Measurements from ENCODE around the gene DTD2.

DTD2 gene

GRCh38 chr14:31456841-31457664, at the start of gene DTD2:
Gene DTD2 (minus strand): TSS chr14:31457506. CDS start chr14:31457393, 113 bp downstream.
- peak within 1 kb of the TSS; percentile 53 for H3K27ac ChIP-seq
- DNase-seq (ENCODE audit: low read depth, low spot score), result peak; percentile 58

GRCh38 chr14:31505411-31505810, 48.1 kb upstream of the DTD2 start:
- no peak for DNase-seq (ENCODE audit: low read depth, low spot score)
- no peak overlapping the region for H3K27ac ChIP-seq

GRCh38 chr14:31501870-31502269, 44.6 kb upstream of the DTD2 start:
- DNase-seq (ENCODE audit: low read depth, low spot score), result no peak
- H3K27ac ChIP-seq, result no peak overlapping the region

- H3K27ac ChIP-seq, result no peak overlapping the region
- DNase-seq (ENCODE audit: low read depth, low spot score), result no peak
Observed at GRCh38 chr14:31492759-31493498, 35.6 kb upstream of the DTD2 start.

DNA sequence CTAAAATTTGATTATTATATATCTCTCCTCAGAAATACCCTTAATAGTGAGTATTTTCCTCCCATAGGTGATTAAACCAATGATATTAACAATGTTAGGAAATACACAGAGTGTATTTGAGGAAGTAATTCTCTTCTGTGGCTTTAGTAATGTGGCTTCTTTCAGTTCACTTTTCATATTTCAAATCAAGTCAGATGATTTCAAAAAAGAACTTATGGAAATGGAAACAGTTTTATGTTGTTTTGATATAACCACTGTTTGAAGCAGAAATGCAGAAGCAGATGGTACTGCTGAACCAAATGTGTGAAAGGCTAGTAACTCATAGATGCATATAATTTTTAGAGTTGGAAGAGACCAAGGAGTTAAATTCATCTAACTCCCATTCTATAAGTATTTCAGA, 32.4 kb upstream of the DTD2 start:
- H3K27ac ChIP-seq, result no peak overlapping the region
- DNase-seq (ENCODE audit: low read depth, low spot score), result no peak

GRCh38 chr14:31487886-31488285, 30.6 kb upstream of the DTD2 start, which contains the start of gene GPR33:
Gene GPR33 (minus strand): TSS chr14:31488039. CDS start chr14:31483965, 4,074 bp downstream.
- H3K27ac ChIP-seq, result no peak within 1 kb of the TSS
- DNase-seq (ENCODE audit: low read depth, low spot score), result no peak

DNA sequence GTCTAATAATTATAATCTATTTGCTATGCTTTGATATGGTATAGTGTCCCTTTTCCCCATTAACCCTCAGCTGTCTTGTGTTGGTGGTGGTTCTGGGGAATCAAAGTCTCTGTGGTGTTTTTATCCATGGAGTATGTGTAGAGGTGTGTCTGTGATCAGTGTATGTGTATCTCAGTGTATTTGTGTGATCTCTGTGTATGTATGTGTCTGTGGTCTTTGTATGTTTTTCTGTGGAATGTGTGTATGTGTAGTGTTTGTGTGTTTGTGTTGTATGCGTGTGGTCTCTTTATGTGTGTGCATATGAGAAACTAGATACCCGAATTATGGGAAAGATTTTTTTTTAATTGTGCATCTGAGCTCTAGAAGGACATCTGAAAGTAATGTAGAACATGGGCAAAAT, 29.5 kb upstream of the DTD2 start:
- no peak for DNase-seq (ENCODE audit: low read depth, low spot score)
- no peak overlapping the region for H3K27ac ChIP-seq

- no peak overlapping the region for H3K27ac ChIP-seq
- no peak for DNase-seq (ENCODE audit: low read depth, low spot score)
Observed at GRCh38 chr14:31484754-31485153, 27.4 kb upstream of the DTD2 start.

DNA sequence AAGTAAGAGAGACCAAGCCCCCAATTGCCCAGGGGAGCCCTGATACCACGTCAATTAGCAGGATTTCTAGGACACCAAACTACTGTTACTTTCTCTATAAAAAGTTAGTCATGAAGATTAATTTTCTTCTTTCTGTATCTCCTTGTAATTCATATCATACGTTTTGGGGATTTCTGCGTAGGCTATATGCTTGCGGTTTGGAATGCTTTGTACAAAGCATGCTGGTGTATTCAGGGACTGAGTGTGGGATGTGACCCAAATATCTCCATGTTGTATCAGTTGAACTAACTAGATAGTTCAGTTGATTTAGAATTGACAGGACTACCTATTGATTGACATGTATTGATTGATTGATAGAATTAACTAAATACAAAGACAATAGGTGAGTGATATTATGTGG, 22.9 kb upstream of the DTD2 start:
- no peak overlapping the region for H3K27ac ChIP-seq
- DNase-seq (ENCODE audit: low read depth, low spot score), result no peak

DNA sequence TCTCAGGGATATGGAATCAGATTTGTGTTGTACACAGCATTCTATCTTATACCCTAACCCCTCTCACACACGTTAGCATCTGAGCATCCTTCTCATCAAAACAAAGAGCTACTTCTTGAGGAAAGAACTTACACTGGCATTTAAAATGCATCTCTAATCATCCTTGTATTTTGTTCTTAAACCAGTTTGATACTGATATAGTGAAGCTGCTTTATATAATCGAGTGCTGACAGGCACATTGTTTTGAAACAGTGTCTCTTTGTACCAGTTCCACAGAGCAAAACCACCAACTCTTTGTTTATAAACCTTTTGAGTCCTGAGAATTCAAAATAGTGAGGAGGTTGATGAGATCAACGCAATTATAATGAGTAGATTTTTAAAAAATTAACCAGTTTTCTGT, 21.7 kb upstream of the DTD2 start:
- no peak for DNase-seq (ENCODE audit: low read depth, low spot score)
- no peak overlapping the region for H3K27ac ChIP-seq

DNA sequence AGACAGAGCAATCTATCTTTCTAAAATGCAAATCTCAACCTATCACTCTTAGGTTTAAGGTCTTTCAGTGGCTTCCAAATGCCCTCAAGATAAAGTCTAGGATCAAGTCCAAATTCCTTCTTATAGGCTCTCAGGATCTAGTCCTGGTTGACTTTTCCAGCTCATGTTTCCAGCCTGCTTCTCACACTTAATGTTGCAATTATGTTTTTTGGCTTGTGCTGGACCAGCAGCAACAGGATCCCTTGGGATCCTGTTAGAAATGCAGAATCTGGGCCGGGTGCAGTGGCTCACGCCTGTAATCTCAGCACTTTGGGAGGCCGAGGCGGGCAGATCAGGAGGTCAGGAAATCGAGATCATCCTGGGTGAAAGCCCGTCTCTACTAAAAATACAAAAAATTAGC, 19.9 kb upstream of the DTD2 start:
- no peak overlapping the region for H3K27ac ChIP-seq
- DNase-seq (ENCODE audit: low read depth, low spot score), result no peak

GRCh38 chr14:31476131-31476866, 19.0 kb upstream of the DTD2 start:
- H3K27ac ChIP-seq, result no peak overlapping the region
- no peak for DNase-seq (ENCODE audit: low read depth, low spot score)

- no peak for DNase-seq (ENCODE audit: low read depth, low spot score)
- no peak overlapping the region for H3K27ac ChIP-seq
Observed at GRCh38 chr14:31466554-31466953, 9.2 kb upstream of the DTD2 start.

DNA sequence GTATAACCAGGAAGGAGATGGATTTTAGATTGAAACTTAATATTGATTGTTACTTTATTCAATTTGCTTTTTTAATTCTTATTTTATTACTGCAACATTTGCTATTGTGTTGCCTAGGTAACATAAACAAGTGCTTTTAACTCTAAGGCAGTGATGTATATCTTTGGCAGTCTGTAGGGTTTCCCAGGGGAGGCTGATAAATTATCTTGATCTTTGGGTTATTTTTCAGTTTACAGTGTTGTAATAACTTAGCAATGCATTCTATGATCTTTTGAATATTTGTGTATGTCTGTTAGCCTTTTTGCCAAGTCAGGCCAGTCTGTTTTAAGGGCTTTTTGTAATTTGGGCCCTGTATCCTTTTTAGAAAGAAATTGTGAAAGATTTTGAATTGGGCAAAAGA, 7.8 kb upstream of the DTD2 start:
- DNase-seq (ENCODE audit: low read depth, low spot score), result no peak
- no peak overlapping the region for H3K27ac ChIP-seq

DNA sequence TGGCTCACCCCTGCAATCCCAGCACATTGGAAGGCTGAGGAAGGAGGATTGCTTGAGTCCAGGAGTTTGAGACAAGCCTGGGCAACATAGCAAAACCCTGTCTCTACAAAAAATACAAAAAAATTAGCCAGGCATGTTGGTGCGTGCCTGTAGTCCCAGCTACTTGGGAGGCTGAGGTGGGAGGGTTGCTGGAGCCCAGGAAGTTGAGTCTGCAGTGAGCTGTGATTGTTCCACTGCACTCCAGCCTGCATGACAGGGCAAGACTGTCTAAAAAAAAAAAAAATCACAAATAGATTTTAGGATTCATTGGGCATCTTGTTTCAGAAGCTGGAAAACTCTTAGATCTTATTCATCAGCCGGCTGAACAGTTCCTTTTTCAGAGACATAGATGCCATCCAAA, 5.1 kb upstream of the DTD2 start:
- peak; percentile 55 for DNase-seq (ENCODE audit: low read depth, low spot score)
- peak overlapping the region; percentile 69 for H3K27ac ChIP-seq

DNA sequence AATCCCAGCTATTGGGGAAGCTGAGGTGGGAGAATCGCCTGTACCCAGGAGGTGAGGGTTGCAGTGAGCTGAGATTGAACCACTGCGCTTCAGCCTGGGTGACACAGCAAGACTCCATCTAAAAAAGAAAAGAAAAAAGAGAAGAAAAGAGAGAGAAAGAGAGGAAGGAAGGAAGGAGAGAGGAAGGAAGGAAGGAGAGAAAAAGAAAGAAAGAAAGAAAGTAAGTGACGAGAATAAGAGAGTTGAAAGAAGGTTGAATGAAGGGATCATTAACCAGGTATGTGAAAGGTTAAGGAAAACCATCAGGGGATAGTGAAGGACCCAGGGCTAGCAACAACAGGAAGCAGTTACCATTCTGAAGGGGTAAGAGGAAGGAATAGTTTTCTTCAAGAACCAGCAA, 4.2 kb upstream of the DTD2 start:
- H3K27ac ChIP-seq, result peak overlapping the region; percentile 69
- DNase-seq (ENCODE audit: low read depth, low spot score), result no peak

DNA sequence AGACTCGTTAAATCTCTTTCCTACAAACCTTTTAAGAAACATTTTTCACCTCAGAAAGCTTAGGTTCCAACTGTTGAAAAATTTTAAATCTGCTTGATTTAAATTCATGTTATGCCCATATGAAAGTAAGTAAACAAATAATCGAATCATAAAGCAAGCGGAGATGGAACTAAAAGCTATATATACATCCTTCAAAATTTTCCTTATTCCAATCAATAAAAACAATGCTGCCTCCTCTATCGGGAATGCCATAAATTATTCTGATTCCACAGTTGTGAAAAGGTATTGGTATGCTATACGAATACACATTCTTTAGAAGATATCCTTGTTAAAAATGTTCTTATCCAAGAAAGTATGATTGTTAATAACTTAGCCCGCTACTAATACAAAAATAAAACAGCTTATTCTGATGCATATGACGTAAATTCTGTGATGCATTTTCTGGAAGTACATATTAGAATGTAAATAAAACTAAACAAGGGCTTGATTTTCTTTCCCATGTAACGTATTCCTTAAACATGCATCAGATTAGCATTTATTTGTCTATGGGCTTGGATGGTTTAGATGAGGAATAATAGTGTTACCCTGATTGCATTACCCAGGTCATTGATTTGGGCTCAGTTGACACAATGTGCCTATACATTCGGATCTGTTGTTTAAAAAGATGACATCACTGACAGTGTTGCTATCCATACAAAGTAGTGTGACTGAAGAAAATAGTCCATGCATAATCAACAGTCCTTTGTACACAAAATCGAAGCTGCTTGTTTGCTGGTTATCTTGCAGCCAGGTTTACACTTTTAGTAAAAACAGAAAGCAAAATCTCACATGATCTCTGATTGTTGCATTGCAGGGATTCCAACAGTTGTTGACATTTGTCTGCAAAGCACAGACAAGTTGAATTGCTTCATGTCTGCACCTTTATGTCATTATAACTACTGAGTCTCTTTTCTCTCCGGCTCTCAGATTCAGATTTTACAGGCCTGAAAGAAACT, 656 bp upstream of the DTD2 start:
- DNase-seq (ENCODE audit: low read depth, low spot score), result no peak
- peak overlapping the region; percentile 53 for H3K27ac ChIP-seq

- no peak for DNase-seq (ENCODE audit: low read depth, low spot score)
- no peak overlapping the region for H3K27ac ChIP-seq
Observed at GRCh38 chr14:31449971-31450610, 7.2 kb downstream of the DTD2 start.

DNA sequence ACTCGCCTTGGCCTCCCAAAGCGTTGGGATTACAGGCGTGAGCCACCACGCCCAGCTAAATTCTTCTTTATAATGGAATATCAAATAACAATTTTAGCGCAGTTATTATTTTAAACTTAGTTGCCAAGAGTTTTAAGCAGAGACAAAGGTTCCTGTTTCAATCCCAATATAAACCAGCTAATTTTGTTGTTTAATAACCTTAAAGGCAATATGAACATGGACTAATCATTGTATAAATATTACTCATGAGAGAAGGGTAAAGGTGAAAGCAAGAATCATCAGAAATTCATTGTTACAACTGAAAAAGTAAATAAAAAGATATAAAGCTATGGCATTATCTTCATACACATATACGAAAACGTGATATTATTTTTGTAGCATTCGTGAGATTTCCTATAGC, 8.2 kb downstream of the DTD2 start:
- no peak for DNase-seq (ENCODE audit: low read depth, low spot score)
- no peak overlapping the region for H3K27ac ChIP-seq
